ENCODE data around the gene CNTN5.

DNA sequence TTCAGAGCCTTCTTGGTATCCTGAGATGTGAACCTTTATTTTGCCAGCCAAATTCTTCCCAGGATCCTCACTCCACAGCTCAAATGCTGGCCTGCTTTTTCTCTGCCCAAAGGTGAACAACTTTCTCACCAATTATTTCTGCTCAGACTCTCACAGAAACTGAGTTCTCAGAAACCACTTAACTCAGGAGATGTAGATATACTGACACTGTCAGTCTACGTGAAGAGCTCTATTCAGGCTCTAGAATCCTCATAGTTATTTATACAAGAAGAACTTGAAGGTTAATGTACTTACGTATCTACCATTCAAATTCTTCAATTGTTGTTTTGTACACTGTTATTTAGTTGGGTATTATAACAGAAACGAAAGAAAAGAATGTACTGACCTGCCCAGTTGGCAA lies 666.1 kb downstream of the CNTN5 start:
- TF ChIP-seq EZH2 (IDR thresholded peaks at IDR 0.05; ENCODE audit: borderline replicate concordance) = no peak
- TF ChIP-seq CTCF (IDR thresholded peaks at IDR 0.05; ENCODE audit: poor library complexity) = no peak

Measured in hepatocyte (in vitro differentiated cells).